ENCODE data around the gene ADGRF5.

DNA sequence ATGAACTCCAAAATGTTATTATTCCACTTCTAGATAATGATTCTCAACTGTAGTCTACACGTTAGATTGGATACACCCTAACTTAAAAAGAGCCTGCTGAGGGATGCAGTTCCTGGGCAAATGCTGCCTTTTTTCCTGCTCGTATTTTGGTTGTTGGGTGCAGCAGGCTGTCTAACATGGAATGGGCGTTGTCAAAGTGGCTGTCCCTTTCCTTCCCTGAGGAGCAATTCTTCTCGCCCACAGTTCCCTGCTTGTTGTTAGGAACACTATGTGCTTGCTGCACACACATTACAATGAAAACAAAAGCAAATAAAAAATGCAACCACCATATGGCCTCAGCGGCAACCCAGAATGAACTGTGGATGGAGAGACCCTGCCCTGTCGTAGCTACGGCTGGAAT, 1.7 kb upstream of the ADGRF5 start:
- TF ChIP-seq, protein P1, sequence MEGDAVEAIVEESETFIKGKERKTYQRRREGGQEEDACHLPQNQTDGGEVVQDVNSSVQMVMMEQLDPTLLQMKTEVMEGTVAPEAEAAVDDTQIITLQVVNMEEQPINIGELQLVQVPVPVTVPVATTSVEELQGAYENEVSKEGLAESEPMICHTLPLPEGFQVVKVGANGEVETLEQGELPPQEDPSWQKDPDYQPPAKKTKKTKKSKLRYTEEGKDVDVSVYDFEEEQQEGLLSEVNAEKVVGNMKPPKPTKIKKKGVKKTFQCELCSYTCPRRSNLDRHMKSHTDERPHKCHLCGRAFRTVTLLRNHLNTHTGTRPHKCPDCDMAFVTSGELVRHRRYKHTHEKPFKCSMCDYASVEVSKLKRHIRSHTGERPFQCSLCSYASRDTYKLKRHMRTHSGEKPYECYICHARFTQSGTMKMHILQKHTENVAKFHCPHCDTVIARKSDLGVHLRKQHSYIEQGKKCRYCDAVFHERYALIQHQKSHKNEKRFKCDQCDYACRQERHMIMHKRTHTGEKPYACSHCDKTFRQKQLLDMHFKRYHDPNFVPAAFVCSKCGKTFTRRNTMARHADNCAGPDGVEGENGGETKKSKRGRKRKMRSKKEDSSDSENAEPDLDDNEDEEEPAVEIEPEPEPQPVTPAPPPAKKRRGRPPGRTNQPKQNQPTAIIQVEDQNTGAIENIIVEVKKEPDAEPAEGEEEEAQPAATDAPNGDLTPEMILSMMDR (conservative IDR thresholded peaks at IDR 0.05; ENCODE audit: low read depth in 2 of 2), result no peak
- no peak for TF ChIP-seq ZNF114 (CRISPR knock-in tag; IDR thresholded peaks at IDR 0.05)
- TF ChIP-seq, protein P2, sequence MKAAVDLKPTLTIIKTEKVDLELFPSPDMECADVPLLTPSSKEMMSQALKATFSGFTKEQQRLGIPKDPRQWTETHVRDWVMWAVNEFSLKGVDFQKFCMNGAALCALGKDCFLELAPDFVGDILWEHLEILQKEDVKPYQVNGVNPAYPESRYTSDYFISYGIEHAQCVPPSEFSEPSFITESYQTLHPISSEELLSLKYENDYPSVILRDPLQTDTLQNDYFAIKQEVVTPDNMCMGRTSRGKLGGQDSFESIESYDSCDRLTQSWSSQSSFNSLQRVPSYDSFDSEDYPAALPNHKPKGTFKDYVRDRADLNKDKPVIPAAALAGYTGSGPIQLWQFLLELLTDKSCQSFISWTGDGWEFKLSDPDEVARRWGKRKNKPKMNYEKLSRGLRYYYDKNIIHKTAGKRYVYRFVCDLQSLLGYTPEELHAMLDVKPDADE (IDR thresholded peaks at IDR 0.05), result no peak

Data from GM23338 (cell line).